Gastroesophageal sphincter (tissue), 3 donors: Measurements from ENCODE around the gene LDLRAP1.
"Not testable (repeated sequence)": the region's sequence is repeated elsewhere in the genome, so short reads cannot be mapped to it uniquely, and the experiment has no call there.

Source experiments
- POLR2A ChIP-seq, 2 donors: fragments of 450-650 bp; IDR thresholded peaks; one replicate each; pipeline ENCODE4 v1.6.1; 2017; ENCODE audit warnings: antibody characterized with exemption in 2 of 2, mild to moderate bottlenecking in 2 of 2, moderate library complexity in 1 of 2
- POLR2AphosphoS5 ChIP-seq: sonication (generic); formaldehyde crosslinking; IDR thresholded peaks from one replicate; pipeline ENCODE4 v1.6.1; 2017; ENCODE audit warnings: antibody characterized with exemption
- TF ChIP-seq, protein P1 (sequence below), 4 experiments: fragments of 200-600 bp in 2 of 4; fragments of 450-650 bp in 2 of 4; sonication (generic) in 1 of 4; IDR thresholded peaks; one replicate each; pipeline ENCODE4 v1.5.1; 2017 to 2019; ENCODE audit warnings: antibody characterized with exemption in 4 of 4, mild to moderate bottlenecking in 2 of 4, moderate library complexity in 2 of 4

DNA sequence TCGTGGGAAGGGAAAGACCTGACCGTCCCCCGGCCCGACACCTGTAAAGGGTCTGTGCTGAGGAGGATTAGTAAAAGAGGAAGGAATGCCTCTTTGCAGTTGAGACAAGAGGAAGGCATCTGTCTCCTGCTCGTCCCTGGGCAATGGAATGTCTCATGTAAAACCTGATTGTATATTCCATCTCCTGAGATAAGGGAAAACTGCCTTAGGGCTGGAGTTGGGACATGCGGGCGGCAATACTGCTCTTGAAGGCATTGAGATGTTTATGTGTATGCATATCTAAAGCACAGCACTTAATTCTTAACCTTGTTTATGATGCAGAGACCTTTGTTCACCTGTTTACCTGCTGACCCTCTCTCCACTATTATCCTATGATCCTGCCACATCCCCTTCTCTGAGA, 44.8 kb downstream of the LDLRAP1 start:
- TF ChIP-seq, protein P1, sequence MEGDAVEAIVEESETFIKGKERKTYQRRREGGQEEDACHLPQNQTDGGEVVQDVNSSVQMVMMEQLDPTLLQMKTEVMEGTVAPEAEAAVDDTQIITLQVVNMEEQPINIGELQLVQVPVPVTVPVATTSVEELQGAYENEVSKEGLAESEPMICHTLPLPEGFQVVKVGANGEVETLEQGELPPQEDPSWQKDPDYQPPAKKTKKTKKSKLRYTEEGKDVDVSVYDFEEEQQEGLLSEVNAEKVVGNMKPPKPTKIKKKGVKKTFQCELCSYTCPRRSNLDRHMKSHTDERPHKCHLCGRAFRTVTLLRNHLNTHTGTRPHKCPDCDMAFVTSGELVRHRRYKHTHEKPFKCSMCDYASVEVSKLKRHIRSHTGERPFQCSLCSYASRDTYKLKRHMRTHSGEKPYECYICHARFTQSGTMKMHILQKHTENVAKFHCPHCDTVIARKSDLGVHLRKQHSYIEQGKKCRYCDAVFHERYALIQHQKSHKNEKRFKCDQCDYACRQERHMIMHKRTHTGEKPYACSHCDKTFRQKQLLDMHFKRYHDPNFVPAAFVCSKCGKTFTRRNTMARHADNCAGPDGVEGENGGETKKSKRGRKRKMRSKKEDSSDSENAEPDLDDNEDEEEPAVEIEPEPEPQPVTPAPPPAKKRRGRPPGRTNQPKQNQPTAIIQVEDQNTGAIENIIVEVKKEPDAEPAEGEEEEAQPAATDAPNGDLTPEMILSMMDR (IDR thresholded peaks at IDR 0.05) = not testable (repeated sequence)
- TF ChIP-seq POLR2AphosphoS5; POLR2A (IDR thresholded peaks at IDR 0.05): not testable (repeated sequence)
